Trophoblast cell (in vitro differentiated cells and primary cell): ENCODE measurements around the gene ASPN.

Experiments used
- DNase-seq, 2 donors: peaks; one replicate each; pipeline ENCODE4 v3.0.0-alpha.2; 2016
- H2AFZ ChIP-seq: 2 replicates; pipeline ENCODE4 v1.6.1; 2013; ENCODE audit warnings: low read length, moderate library complexity, mild to moderate bottlenecking; ENCODE audit not compliant: insufficient read depth, poor library complexity
- H2AK5ac ChIP-seq: 2 replicates; pipeline ENCODE4 v1.6.1; 2013; ENCODE audit warnings: mild to moderate bottlenecking, low read length
- H2BK120ac ChIP-seq: 2 replicates; pipeline ENCODE4 v1.6.1; 2013; ENCODE audit warnings: low read length, mild to moderate bottlenecking, moderate library complexity; ENCODE audit not compliant: insufficient read depth, poor library complexity
- H2BK12ac ChIP-seq: 2 replicates; pipeline ENCODE4 v1.6.1; 2013; ENCODE audit warnings: mild to moderate bottlenecking, low read length, moderate library complexity
- H2BK5ac ChIP-seq: 2 replicates; pipeline ENCODE4 v1.6.1; 2013; ENCODE audit warnings: low read length, low read depth, moderate library complexity, mild to moderate bottlenecking; ENCODE audit not compliant: poor library complexity
- H3K14ac ChIP-seq: 2 replicates; pipeline ENCODE4 v1.6.1; 2013; ENCODE audit warnings: mild to moderate bottlenecking, low read length
- H3K18ac ChIP-seq: 2 replicates; pipeline ENCODE4 v1.6.1; 2013; ENCODE audit warnings: mild to moderate bottlenecking, low read length
- H3K23ac ChIP-seq: 2 replicates; pipeline ENCODE4 v1.6.1; 2013; ENCODE audit warnings: low read length
- H3K27ac ChIP-seq: 2 replicates; pipeline ENCODE4 v1.5.1; 2013; ENCODE audit warnings: low read depth, mild to moderate bottlenecking, inconsistent platforms, low read length, moderate library complexity
- H3K27me3 ChIP-seq: 2 replicates; pipeline ENCODE4 v1.6.1; 2013; ENCODE audit warnings: inconsistent platforms, mild to moderate bottlenecking, low read length, moderate library complexity; ENCODE audit not compliant: insufficient read depth
- H3K36me3 ChIP-seq, 2 experiments: 1 replicate in 1 of 2; 2 replicates in 1 of 2; pipeline ENCODE4 v1.6.1; 2013; ENCODE audit warnings: low read length in 2 of 2, mild to moderate bottlenecking in 2 of 2, moderate library complexity in 1 of 2; ENCODE audit not compliant: insufficient read depth in 2 of 2, control insufficient read depth in 1 of 2
- H3K4ac ChIP-seq: 2 replicates; pipeline ENCODE4 v1.6.1; 2013; ENCODE audit warnings: low read depth, mild to moderate bottlenecking, low read length, moderate library complexity
- H3K4me1 ChIP-seq, 2 experiments: 1 replicate in 1 of 2; 2 replicates in 1 of 2; pipeline ENCODE4 v1.6.1; 2013; ENCODE audit warnings: low read length in 2 of 2, mild to moderate bottlenecking in 2 of 2, moderate library complexity in 1 of 2; ENCODE audit not compliant: insufficient read depth in 2 of 2, control insufficient read depth in 1 of 2
- H3K4me2 ChIP-seq: 2 replicates; pipeline ENCODE4 v1.6.1; 2013; ENCODE audit warnings: inconsistent platforms, mild to moderate bottlenecking, low read length, moderate library complexity
- H3K4me3 ChIP-seq: 2 replicates; pipeline ENCODE4 v1.5.1; 2013; ENCODE audit warnings: mild to moderate bottlenecking, low read depth, low read length, inconsistent platforms
- H3K79me1 ChIP-seq: one replicate; pipeline ENCODE4 v1.6.1; 2013; ENCODE audit warnings: low read length
- H3K79me2 ChIP-seq: 2 replicates; pipeline ENCODE4 v1.6.1; 2013; ENCODE audit warnings: low read length, mild to moderate bottlenecking; ENCODE audit not compliant: control insufficient read depth, insufficient read depth, poor library complexity
- H3K9ac ChIP-seq: 2 replicates; pipeline ENCODE4 v1.6.1; 2013; ENCODE audit warnings: mild to moderate bottlenecking, low read length
- H3K9me3 ChIP-seq: 2 replicates; pipeline ENCODE4 v1.6.1; 2013; ENCODE audit warnings: low read depth, mild to moderate bottlenecking, control low read depth, inconsistent platforms, low read length; ENCODE audit not compliant: insufficient read depth
- H4K12ac ChIP-seq: 2 replicates; pipeline ENCODE4 v1.6.1; 2013; ENCODE audit warnings: low read depth, mild to moderate bottlenecking, low read length, moderate library complexity
- H4K8ac ChIP-seq: 2 replicates; pipeline ENCODE4 v1.6.1; 2013; ENCODE audit warnings: low read depth, mild to moderate bottlenecking, low read length, moderate library complexity
- H4K91ac ChIP-seq: one replicate; pipeline ENCODE4 v1.6.1; 2013; ENCODE audit warnings: low read depth, mild to moderate bottlenecking, low read length, moderate library complexity
- WGBS: extraction: QIAGEN DNeasy Blood & Tissue Kit; methylation state at CpG from one replicate; pipeline ENCODE4 v1.1.7; 2013; ENCODE audit warnings: missing lambda C conversion rate; ENCODE audit not compliant: insufficient read length, insufficient coverage; ENCODE audit errors: extremely low coverage; 5-methylcytosine and 5-hydroxymethylcytosine counted together

ASPN gene

GRCh38 chr9:92510747-92511146, 28.4 kb upstream of the ASPN start:
- Histone ChIP-seq H3K9me3 (no peaks in the 10 kb centered on the region), H3K36me3 (no peaks in the 10 kb centered on the region), H3K23ac (no peak overlapping the region), H3K79me1 (no peaks in the 10 kb centered on the region), H3K9ac (no peak overlapping the region), H3K4me2 (no peak overlapping the region), H3K18ac (no peak overlapping the region), H2BK120ac (no peak overlapping the region), H3K14ac (no peak overlapping the region), H3K27me3 (no peaks in the 10 kb centered on the region), H3K4me1 (peaks cover 0 to 8% of the 10 kb centered on the region in 2 experiments), H2BK12ac (no peak overlapping the region), H4K8ac (no peak overlapping the region), H3K4ac (no peak overlapping the region), H3K79me2 (no peaks in the 10 kb centered on the region), H4K91ac (no peak overlapping the region), H2BK5ac (no peak overlapping the region), H3K4me3 (no peak overlapping the region), H2AK5ac (no peak overlapping the region), H3K27ac (no peak overlapping the region), H4K12ac (no peak overlapping the region), H2AFZ (no peak overlapping the region)
- no peak for DNase-seq

- no peak overlapping the region for H2BK5ac ChIP-seq
- H4K91ac ChIP-seq = no peak overlapping the region
- no peak overlapping the region for H4K8ac ChIP-seq
These were observed 26.7 kb upstream of the ASPN start for GRCh38 chr9:92509050-92509449.

GRCh38 chr9:92508018-92508820, 25.9 kb upstream of the ASPN start:
- Histone ChIP-seq H2BK120ac (no peak overlapping the region), H3K27me3 (no peaks in the 10 kb centered on the region), H3K79me1 (no peaks in the 10 kb centered on the region), H3K4me3 (no peak overlapping the region), H3K18ac (no peak overlapping the region), H3K23ac (no peak overlapping the region), H3K4me2 (no peak overlapping the region), H2BK5ac (no peak overlapping the region), H2AFZ (no peak overlapping the region), H4K12ac (no peak overlapping the region), H2AK5ac (no peak overlapping the region), H3K79me2 (no peaks in the 10 kb centered on the region), H3K9ac (no peak overlapping the region), H4K91ac (no peak overlapping the region), H3K9me3 (no peaks in the 10 kb centered on the region), H4K8ac (no peak overlapping the region), H3K4me1 (peaks cover 0 to 8% of the 10 kb centered on the region in 2 experiments), H3K4ac (no peak overlapping the region), H2BK12ac (no peak overlapping the region), H3K36me3 (no peaks in the 10 kb centered on the region), H3K27ac (no peak overlapping the region), H3K14ac (no peak overlapping the region)
- DNase-seq = no peak
- no CpG with 5 or more reads among the region's 10 CpGs for WGBS

More at GRCh38 chr9:92509050-92509449, 26.7 kb upstream of the ASPN start:
- no peaks in the 10 kb centered on the region for H3K36me3 ChIP-seq
- no peaks in the 10 kb centered on the region for H3K79me2 ChIP-seq
- H3K4me2 ChIP-seq = no peak overlapping the region
- no peak overlapping the region for H2BK120ac ChIP-seq
- no peak overlapping the region for H3K14ac ChIP-seq
- WGBS = no CpG with 5 or more reads among the region's 5 CpGs
- no peak overlapping the region for H2BK12ac ChIP-seq
- no peak overlapping the region for H3K9ac ChIP-seq
- H3K4ac ChIP-seq = no peak overlapping the region
- H3K9me3 ChIP-seq = no peaks in the 10 kb centered on the region
- H3K79me1 ChIP-seq = no peaks in the 10 kb centered on the region
- H3K27ac ChIP-seq = no peak overlapping the region
- no peak overlapping the region for H4K12ac ChIP-seq
- no peak overlapping the region for H3K4me3 ChIP-seq
- H2AK5ac ChIP-seq = no peak overlapping the region
- no peak overlapping the region for H2AFZ ChIP-seq
- DNase-seq = no peak
- H3K23ac ChIP-seq = no peak overlapping the region
- H3K4me1 ChIP-seq = peaks cover 0 to 8% of the 10 kb centered on the region in 2 experiments
- H3K18ac ChIP-seq = no peak overlapping the region
- H3K27me3 ChIP-seq = no peaks in the 10 kb centered on the region

- no peak overlapping the region for H2AFZ ChIP-seq
- no peak overlapping the region for H2BK120ac ChIP-seq
- no peak overlapping the region for H3K14ac ChIP-seq
- H2AK5ac ChIP-seq = no peak overlapping the region
- H4K12ac ChIP-seq = no peak overlapping the region
- H3K27ac ChIP-seq = no peak overlapping the region
- H3K4me1 ChIP-seq = peaks cover 0 to 8% of the 10 kb centered on the region in 2 experiments
- no peak overlapping the region for H3K4me2 ChIP-seq
- H3K23ac ChIP-seq = no peak overlapping the region
- no peak overlapping the region for H2BK5ac ChIP-seq
- H4K8ac ChIP-seq = no peak overlapping the region
- H3K27me3 ChIP-seq = no peaks in the 10 kb centered on the region
- H3K4me3 ChIP-seq = no peak overlapping the region
- H2BK12ac ChIP-seq = no peak overlapping the region
- WGBS = no CpG with 5 or more reads among the region's 4 CpGs
- H3K36me3 ChIP-seq = no peaks in the 10 kb centered on the region
- no peak overlapping the region for H4K91ac ChIP-seq
- no peak for DNase-seq
- no peak overlapping the region for H3K9ac ChIP-seq
- H3K79me2 ChIP-seq = no peaks in the 10 kb centered on the region
- H3K79me1 ChIP-seq = no peaks in the 10 kb centered on the region
- no peak overlapping the region for H3K4ac ChIP-seq
- H3K9me3 ChIP-seq = no peaks in the 10 kb centered on the region
- no peak overlapping the region for H3K18ac ChIP-seq
These were observed 25.2 kb upstream of the ASPN start for GRCh38 chr9:92507496-92507895.
